ENCODE data around the gene APMAP.

DNA sequence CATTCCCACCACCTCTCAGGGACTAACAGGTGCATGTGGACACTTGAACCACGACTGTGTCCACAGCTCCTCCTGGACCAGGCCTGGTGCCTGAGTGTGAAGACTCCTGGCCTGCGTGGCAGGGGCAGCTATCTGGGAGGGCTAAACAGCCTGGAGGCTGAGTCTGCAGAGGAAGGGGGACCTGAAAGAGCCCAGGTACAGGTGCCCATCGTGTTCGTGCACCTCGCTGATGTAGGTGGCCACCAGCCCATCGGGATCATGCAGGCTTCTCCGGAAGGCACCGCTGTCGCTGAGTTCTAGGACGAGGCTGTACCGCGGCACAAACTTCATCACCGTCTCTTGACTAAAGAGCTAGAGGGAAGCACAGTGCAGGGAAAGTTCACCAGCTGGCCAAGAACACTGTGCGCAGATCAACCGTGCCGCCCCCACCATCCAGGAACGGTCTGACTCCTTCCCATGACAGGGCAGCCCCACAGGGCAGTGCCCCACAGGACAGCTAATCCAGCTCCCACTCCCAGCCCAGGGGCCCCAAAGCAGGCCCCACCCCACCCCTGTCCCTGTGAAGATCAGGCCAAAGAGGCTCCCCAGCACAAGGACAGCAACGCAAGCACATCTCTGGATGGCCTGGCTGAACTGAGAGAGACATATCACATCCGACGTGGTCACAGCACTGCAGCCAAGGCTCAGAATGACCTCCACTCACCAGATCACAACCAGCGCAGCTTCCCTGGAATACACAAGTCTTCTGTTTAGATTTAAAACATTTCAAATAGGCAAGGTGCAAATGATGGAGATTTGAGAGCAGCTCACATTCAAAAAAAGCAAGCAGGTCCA, 28.7 kb downstream of the APMAP start:
- TF ChIP-seq, protein P1, sequence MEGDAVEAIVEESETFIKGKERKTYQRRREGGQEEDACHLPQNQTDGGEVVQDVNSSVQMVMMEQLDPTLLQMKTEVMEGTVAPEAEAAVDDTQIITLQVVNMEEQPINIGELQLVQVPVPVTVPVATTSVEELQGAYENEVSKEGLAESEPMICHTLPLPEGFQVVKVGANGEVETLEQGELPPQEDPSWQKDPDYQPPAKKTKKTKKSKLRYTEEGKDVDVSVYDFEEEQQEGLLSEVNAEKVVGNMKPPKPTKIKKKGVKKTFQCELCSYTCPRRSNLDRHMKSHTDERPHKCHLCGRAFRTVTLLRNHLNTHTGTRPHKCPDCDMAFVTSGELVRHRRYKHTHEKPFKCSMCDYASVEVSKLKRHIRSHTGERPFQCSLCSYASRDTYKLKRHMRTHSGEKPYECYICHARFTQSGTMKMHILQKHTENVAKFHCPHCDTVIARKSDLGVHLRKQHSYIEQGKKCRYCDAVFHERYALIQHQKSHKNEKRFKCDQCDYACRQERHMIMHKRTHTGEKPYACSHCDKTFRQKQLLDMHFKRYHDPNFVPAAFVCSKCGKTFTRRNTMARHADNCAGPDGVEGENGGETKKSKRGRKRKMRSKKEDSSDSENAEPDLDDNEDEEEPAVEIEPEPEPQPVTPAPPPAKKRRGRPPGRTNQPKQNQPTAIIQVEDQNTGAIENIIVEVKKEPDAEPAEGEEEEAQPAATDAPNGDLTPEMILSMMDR (IDR thresholded peaks at IDR 0.05; ENCODE audit: poor library complexity), result no peak
- no peak for TF ChIP-seq EZH2 (IDR thresholded peaks at IDR 0.05; ENCODE audit: borderline replicate concordance)
- TF ChIP-seq EZH2phosphoT487 (IDR thresholded peaks at IDR 0.05; ENCODE audit: low read depth, severe bottlenecking, unreplicated experiment), result no peak
